GM18951 (cell line): Measurements from ENCODE around the gene UGT1A8.
"Not testable (repeated sequence)": the region's sequence is repeated elsewhere in the genome, so short reads cannot be mapped to it uniquely, and the experiment has no call there.

Experiments used
- POLR2A ChIP-seq: IDR thresholded peaks from 4 replicates; pipeline ENCODE4 v1.6.1; 2011; ENCODE audit warnings: mild to moderate bottlenecking; ENCODE audit not compliant: insufficient read length, insufficient read depth; ENCODE audit errors: extremely low read depth
- in situ Hi-C: fragments of 300-500 bp; cut with MboI; formaldehyde crosslinking; loops from one replicate; pipeline ENCODE4 v1.12.0; 2022; ENCODE audit warnings: low sequenced_read_pairs, mixed read lengths, inconsistent platforms; ENCODE audit not compliant: unreplicated experiment

The UGT1A8 gene

DNA sequence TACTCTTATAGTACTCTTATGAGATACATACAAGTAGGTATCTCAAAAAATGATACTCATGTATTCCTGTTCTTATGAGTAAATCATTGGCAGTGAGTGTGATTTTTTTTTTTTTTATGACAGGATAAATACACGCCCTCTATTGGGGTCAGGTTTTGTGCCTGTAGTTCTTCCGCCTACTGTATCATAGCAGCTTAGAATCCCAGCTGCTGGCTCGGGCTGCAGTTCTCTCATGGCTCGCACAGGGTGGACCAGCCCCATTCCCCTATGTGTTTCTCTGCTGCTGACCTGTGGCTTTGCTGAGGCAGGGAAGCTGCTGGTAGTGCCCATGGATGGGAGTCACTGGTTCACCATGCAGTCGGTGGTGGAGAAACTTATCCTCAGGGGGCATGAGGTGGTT lies at the start of gene UGT1A8:
Gene UGT1A8 (plus strand): TSS at position 158 of the 400 bp plus-strand sequence. CDS start 75 bp downstream, at position 233.
- in situ Hi-C loops, result not testable (repeated sequence)

DNA sequence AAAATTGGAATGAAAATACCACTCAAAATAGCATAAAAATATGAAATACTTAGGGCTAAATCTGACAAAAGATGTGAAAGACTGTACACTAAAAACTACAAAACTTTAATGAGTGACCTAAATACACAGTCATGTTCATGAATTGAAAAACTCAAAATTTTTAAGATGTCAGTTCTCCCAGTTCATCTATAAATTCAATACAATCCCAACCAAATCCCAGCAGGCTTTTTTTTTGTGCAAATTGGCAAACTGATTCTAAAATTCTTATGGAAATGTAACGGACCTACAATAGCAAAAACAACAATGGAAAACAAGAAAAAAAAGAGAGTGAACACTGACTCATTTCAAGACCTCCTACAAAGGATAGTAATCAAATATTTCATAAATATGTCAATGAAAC lies 46.4 kb upstream of the UGT1A8 start:
- no peak for TF ChIP-seq POLR2A
- in situ Hi-C loops, result no loop called here

DNA sequence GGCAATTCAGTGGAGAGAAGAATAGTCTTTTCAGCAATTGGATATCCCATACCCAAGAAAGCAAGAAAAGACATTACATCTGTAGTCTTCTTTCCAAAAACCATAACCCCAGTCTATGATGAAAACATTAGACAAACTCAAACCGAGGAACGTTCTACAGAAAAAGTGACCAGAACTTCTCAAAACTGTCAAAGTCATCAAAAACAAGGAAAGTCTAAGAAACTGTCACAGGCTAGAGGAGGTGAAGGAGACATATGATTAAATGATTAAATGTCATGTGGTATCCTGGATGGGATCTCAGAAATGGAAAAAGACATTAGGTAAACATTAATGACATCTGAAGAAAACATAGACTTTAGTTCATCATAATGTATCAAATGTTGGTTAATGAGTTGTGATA lies 46.0 kb upstream of the UGT1A8 start:
- TF ChIP-seq POLR2A, result no peak
- in situ Hi-C loops, result no loop called here

DNA sequence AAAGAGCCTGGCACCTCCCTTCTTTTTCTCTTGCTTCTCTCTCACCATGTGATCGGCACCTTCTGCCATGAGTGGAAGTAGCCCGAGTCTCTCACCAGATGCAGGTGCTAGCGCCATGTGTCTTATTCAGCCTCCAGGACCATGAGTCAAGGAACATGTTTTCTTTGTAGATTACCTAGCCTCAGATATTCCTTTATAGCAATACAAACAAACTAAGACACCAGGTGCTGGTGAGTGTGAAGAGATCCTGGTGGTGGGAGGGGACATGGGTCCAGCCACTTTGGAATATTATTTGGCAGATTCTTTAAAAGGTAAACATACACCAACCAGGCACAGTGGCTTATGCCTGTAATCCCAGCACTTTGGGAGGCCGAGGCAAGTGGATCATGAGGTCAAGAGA lies 45.0 kb upstream of the UGT1A8 start:
- no peak for TF ChIP-seq POLR2A
- in situ Hi-C loops, result no loop called here

DNA sequence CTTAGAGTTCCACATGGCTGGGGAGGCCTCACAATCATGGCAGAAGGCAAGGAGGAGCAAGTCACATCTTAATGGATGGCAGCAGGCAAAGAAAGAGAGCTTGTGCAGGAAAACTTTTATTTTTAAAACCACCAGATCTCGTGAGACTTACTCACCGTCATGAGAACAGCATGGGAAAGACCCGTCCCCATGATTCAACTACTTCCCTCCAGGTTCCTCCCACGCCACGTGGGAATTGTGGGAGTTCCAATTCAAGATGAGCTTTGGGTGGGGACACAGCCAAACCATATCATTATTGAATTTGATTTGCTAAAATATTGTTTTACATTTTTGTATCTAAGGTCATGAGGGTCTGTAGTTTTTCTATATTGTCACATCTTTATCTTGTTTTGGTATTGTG lies 40.1 kb upstream of the UGT1A8 start:
- in situ Hi-C loops, result not testable (repeated sequence)

DNA sequence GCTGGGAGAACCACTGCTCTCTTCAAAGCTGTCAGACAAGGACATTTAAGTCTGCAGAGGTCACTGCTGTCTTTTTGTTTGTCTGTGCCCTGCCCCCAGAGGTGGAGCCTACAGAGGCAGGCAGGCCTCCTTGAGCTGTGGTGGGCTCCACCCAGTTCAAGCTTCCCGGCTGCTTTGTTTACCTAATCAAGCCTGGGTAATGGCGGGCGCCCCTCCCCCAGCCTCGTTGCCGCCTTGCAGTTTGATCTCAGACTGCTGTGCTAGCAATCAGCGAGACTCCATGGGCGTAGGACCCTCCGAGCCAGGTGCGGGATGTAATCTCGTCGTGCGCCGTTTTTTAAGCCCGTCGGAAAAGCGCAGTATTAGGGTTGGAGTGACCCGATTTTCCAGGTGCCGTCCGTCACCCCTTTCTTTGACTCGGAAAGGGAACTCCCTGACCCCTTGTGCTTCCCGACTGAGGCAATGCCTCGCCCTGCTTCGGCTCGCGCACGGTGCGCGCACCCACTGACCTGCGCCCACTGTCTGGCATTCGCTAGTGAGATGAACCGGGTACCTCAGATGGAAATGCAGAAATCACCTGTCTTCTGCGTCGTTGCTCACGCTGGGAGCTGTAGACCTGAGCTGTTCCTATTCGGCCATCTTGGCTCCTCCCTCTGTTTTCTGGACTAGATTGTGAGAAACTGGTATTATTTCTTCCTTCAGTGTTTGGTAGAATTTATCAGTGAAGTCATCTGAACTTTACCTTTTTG lies 34.0 kb upstream of the UGT1A8 start:
- in situ Hi-C loops, result not testable (repeated sequence)

DNA sequence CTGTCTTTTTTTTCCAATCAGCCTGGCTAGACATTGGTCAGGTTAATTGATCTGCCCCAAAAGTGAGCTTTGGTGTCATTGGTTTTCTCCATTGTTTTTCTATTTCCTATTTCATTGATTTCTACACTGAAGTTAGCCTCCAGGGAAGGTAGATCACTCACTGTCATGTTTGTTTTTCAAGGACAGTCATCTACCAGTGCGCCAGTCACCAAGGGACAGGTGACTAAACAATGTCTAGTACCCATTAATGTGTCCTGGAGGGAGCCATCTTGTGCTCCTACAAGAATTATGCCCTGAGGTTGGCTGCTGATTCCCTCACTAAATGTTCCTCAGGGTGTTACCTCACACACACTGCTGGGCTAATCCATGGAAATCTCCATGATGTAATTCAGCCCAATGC lies 33.2 kb upstream of the UGT1A8 start:
- in situ Hi-C loops, result no loop called here
- no peak for TF ChIP-seq POLR2A

DNA sequence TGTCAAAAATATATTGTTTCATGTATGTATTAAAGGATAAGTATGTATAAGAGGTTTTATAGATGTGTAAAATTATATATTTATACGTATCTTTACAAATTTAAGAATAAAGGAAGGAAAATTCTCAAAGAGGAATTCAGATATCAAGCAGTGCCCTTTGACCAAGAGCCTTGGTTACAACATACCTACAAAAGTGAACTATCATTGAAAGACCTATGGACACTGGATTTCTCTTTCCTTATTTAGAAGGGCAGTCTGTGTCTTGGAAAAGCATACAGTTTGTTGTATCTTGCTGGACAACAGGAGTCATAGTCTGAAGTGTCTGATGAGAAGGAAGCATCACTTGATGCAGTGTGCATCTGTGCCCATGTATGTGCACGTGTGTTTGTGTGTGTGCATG lies 29.0 kb upstream of the UGT1A8 start:
- TF ChIP-seq POLR2A, result no peak
- in situ Hi-C loops, result no loop called here

DNA sequence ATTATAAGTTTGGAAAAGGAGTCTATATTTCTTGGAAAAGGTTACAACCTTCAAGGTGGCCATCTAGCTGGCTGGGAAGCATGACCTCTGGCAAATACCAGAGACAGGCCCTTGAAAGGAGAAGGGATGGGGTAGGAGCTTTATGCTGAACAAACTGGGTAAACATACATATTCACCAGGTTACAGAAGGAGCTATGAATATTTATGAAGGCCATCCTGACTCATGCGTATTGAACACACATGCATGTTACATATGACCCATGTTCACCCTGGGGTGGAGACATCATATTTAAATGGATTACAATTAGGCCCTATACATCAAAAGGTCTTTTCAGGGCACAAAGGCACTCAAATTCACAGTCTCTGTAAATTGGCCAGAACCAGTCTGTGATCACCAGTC lies 24.7 kb upstream of the UGT1A8 start:
- in situ Hi-C loops, result not testable (repeated sequence)

DNA sequence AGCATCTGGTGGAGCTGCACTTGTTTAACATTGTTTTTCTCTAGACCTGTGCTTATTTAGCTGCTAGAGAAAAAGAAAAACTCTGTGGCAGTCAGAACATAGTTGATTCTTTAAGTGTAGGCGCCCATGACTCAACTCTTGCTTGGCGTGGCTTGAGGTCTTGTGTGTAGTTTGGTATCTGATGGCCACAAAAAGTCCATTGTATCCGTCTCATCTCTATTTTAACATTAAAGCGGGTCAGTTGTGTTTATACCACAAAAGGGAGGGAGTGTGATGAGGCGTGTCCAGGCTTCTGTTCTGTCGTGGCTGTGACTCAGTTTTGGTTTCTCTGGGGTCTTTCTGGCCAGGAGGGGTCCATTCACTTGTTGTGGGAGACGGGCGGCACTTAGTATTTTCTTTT lies 24.2 kb upstream of the UGT1A8 start:
- no peak for TF ChIP-seq POLR2A
- in situ Hi-C loops, result no loop called here

DNA sequence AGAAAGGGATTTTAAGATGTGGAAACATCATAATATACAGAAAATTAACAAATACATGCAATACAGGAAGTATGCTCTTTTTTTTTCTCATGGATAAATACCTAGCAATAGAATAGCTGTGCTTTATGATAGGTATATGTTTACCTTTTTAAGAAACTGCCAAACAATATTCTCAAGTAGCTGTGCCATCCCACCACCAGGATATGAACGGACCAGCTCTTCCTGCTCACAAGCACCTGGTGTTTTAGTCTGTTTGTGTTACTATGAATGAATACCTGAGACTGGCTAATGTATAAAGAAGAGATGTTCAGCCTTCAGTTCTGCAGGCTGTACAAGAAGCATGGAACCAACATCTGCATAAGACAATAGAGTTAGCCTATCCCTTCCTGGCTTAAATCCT lies 19.9 kb upstream of the UGT1A8 start:
- in situ Hi-C loops, result no loop called here
- TF ChIP-seq POLR2A, result no peak

DNA sequence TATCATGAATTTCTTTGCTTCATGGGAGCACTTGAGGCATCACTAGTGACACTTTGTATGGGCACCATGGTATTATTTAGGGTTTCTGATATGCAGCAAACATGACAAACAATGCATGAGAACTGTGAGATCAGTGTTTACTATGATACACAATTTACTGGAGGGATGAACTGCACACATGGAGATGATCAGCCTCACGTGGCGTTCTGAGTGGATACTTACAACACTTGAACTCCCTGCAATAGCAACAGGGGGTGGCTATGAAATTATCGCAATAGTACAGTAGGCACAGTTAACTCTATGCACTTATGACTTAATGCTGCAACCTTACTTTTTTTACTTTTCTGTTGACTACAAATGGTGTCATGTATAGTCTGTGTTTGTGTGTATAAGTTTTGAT lies 18.5 kb upstream of the UGT1A8 start:
- in situ Hi-C loops, result no loop called here
- no peak for TF ChIP-seq POLR2A

DNA sequence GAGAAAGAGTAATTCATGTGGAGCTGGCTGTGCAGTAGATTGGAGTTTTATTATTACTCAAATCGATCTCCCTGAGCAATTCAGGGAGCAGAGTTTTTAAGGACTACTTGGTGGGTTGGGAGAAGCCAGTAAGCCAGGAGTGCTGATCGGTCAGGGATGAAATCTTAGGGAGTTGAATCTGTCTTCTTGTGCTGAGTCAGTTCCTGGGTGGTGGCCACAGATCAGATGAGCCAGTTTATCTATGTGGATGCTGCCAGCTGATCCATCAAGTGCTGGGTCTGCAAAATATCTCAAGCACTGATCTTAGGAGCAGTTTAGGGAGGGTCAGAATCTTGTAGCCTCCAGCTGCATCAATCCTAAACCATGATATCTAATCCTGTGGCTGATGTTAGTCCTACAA lies 17.0 kb upstream of the UGT1A8 start:
- in situ Hi-C loops, result no loop called here
- TF ChIP-seq POLR2A, result no peak

DNA sequence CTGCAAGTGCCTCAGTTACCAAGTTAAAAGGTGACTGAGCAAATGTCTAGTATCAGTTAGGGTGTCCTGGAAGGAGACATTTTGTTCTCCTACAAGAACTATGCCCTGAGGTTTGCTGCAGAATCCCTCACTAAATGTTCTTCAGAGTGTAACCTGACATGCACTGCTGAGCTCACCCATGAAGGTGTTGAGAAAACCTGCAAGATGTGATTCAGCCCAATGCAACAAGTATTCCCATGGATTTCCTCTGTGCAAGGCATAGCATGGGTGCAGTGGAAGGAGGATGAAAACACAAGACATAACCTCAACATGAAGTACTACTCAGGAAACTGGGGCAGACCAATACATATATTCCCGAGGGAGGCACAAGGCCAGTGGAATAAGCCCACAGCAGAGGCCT lies 15.4 kb upstream of the UGT1A8 start:
- TF ChIP-seq POLR2A, result no peak
- in situ Hi-C loops, result no loop called here

DNA sequence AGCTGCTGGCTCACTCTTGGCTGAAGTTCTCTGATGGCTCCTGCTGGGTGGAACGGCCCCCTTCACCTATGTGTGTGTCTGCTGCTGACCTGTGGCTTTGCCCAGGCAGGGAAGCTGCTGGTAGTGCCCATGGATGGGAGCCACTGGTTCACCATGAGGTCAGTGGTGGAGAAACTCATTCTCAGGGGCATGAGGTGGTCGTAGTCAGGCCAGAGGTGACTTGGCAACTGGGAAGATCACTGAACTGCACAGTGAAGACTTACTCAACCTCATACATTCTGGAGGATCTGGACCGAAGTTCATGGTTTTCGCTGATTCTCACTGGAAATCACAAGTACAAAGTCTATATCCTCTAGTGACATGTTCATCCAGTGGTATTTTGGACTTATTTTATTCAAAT lies 13.9 kb upstream of the UGT1A8 start:
- no peak for TF ChIP-seq POLR2A
- in situ Hi-C loops, result no loop called here

DNA sequence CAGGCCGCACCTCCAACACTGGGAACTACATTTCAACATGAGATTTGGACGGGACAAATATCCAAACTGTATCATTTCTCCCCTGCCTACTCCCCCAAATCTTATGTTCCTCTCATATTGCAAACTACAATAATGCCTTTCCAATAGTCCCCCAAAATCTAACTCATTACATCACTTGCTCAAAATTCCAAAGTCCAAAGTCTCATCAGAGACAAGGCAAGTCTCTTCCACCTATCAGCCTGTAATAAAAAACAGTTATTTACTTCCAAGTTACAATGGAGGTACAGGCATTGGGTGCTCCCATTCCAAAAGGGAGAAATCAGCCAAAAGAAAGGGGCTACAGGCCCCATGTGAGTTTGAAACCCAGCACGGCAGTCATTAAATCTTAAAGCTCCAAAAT lies 12.6 kb upstream of the UGT1A8 start:
- in situ Hi-C loops, result no loop called here
- no peak for TF ChIP-seq POLR2A

DNA sequence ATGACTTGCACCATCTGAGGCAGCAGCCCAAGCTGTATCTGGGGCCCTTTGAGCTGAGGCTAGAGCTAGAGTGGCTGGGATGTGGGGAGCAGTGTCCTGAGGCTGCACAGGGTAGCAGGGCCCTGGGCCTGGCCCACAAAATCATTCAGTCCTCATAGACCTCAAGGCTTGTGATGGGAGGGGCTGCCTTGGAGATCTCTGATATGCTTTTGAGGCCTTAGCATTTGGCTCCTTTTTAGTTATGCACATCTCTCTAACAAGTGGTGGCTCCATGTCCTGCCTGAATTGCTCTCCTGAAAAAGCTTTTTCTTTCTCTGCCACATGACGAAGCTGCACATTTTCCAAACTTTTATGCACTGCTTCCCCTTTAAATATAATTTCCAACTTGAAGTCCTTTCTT lies 11.8 kb upstream of the UGT1A8 start:
- no peak for TF ChIP-seq POLR2A
- in situ Hi-C loops, result no loop called here
